Lung microvascular endothelial cell (primary cell): Measurements from ENCODE around the gene SPINT3. TPM values are rescaled to one million over a fixed set of nuclear protein-coding genes. Genes with fewer than 3 reads are reported as not detected.
"Not testable (repeated sequence)": the region's sequence is repeated elsewhere in the genome, so short reads cannot be mapped to it uniquely, and the experiment has no call there.

Source experiments
- DNase-seq, 2 donors: peaks; one replicate each; pipeline versions ENCODE4 v3.0.0 to v3.0.0-alpha.2; 2010; ENCODE audit warnings: low read depth in 2 of 2
- total RNA-seq: library from RNA; depleted of rRNA; stranded (reverse); fragments of >200 nt; gene quantifications from 2 replicates; pipeline ENCODE4 v1.2.1, GENCODE V29; 2014

SPINT3 gene
- total RNA-seq, 1 donor from 2014 or later, result not detected

DNA sequence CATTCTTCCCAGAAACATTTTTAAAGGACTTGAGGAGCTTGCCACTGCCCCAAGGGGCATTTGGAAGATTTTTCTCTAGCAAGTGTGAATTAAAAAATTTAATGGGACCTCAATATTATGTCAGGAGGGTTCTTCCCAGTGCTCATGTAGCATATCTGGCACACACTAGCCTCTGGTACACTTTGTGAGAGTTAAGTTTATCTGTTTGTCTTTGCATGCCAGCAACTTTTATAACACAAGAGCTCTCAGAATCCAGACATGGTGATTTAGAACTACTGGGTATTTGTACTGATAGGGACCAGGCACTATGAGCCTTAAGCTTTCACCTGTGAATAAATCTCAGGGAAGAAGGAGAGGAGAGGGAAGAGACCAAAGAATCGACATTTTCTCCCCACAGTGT lies 12.9 kb downstream of the SPINT3 start:
- no peak for DNase-seq

DNA sequence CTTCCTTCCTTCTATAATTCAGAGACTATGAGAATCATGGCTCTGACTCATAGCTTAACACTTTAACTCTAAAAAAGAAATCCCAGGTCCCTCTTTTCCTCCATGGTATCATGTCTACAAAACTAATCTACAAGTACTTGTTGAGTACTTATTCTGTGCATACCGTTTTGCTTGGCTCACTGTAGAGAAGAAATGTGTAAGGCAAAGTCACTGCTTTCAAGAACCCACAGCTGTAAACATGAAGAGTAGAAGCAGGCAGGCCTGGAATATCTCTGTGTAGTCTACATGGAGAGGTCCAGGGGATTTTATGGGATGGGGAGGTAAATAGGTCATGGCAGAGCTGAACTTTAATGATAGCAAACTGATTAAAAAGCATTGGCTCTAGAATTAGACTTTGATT lies 13.8 kb downstream of the SPINT3 start:
- no peak for DNase-seq

DNA sequence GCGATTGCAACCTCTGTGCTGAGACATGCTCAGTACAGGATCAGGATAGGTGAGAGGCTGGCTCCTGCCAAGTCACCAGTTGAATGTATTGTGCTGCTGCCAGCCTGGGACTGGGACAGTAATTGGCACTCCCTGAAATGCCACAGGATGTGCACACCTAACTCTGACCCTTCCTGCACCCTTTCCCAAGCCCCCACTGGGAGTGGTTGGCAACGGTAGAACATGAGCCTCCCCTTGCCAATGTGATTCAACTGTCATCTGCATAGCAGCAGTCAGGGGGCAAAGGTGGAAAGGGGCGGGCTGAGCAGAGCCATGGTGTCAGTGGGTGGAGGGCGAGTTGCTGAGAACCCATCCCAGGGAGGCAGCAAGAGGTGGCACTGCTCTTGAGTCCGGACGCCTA lies 15.4 kb downstream of the SPINT3 start:
- DNase-seq, result no peak

DNA sequence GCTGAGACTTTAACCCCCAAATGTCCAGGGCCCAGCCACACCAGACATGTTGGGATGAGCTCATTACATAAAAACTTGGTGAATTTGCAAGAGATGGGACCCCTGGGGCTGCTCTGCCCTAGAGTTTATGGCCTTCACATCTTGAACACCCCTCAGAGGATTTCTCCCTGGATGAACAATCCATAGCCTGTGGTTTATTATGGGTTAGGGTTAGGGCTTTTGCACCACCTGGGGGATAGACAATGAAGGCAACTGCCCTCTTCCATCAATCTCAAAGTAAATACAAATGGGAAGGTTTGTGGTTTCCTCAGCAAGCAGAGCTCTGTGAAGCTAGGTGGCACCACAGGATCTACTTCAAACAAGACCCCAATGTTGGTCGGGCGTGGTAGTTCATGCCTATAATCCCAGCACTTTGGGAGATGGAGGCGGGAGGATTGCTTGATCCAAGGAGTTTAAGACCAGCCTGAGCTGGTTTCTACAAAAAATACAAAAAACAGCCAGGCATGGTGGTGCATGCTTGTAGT lies 17.4 kb downstream of the SPINT3 start:
- DNase-seq, result no peak

DNA sequence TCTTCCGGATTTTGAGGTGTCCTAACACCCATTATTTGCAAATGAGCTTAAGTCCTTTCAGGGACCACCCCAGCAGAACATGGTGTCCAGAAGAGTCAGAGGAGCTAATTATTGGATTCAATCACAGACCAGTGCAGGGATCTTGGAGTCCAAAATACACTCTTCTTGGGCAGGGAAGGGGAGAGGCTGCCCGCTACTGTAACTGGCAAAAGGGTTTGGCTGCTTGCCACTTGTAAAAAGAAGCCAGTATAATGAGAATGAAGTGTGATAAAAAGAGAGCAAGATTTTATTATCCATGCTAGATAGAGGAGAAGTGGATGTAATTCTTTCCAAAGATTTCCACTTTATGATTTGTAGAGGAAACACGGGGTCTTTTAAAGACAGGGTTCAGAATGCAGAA lies 19.3 kb downstream of the SPINT3 start:
- DNase-seq, result no peak

DNA sequence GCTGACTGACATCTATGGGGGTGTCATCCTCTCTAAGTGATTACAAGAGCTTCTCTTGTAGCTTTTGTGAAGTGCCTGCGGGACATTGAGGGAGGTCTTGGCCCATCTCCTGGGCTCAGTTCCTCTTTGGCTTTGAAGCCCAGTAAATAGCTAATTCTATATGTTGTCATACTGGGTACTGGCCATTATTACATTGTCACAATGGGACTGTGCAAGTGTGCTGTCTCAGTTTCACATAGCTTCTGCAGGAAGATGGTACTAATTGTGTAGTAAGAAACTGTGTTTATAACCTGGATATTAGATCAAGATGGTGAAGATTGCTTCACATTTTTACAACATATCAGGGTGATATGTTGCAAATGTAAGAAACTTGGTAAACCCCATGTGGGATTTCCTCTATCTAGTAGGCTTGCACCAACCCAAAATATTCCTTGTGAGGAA lies 19.9 kb downstream of the SPINT3 start:
- no peak for DNase-seq

DNA sequence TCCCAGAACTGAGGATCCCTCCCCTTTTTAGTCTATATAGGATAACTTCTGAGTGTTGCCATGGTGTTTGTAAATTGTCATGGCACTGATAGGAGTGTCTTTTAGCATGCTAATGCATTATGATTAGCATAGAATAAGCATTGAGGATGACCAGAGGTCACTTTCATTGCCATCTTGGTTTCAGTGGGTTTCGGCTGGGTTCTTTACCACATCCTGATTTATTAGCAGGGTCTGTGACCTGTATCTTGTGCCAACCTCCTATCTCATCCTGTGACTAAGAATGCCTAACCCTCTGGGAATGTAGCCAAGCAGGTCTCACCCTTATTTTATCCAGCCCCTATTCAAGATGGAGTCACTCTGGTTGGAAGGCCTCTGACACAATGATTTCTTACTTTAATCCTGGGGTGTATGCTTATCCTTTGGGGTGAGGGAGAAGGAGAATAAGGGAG lies 26.3 kb downstream of the SPINT3 start:
- DNase-seq, result peak in 1 of 2 donors; percentile 3

DNA sequence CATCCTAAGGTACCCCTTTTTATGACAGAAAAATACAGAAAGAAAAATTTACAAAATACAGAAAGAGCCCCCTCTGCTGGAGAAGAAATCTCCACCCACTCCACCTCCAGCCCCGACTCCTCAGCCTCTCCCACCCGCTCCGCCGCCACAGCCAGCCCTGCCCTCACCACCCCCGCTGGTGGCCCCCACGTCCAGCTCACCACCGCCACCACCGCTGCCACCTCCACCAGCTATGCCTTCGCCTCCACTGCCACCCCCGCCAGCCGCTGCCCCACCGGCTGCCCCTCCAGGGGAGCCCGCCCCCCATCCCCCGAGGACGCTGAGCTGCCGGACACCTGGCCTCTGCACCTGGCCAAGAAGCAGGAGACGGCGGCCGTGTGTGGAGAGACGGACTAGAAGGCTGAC lies 28.2 kb downstream of the SPINT3 start:
- DNase-seq, result no peak

DNA sequence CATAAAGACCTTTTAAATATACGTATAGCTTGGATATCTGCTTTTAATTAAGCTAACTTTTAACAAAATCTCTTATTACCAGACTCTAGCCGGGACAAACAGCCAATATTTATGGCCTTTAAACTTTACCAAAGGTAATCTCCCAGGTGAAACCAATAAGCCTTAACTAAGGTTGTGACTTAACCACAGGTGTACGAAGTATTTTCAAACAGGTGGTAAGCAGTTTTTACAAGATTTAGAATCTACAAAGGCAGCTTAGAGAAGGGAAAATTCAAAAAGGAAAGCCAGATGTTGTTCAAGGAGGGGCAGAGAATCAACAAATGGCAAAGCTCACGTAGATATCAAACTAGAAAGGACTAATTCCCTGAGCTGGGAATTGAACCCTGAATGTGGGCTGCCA lies 30.0 kb downstream of the SPINT3 start:
- DNase-seq, result no peak

DNA sequence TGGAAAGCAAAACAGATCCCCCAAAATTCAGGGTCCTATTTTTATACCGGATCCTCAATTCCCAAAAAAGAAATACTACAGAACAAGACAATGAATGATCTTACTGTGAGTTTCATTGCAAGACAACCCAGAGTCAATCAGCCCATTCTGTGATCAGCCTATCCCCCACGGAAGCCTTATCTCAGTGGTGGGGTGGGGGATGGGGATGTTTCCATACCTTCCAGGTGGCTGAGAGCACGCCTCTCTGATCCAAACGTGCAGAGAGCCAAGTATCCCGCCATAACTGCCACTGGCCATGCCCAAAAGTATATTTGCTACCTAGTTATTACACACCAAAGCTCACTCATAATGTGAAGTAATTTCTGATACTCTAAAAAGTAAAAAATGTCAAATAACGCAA lies 30.7 kb downstream of the SPINT3 start:
- no peak for DNase-seq

DNA sequence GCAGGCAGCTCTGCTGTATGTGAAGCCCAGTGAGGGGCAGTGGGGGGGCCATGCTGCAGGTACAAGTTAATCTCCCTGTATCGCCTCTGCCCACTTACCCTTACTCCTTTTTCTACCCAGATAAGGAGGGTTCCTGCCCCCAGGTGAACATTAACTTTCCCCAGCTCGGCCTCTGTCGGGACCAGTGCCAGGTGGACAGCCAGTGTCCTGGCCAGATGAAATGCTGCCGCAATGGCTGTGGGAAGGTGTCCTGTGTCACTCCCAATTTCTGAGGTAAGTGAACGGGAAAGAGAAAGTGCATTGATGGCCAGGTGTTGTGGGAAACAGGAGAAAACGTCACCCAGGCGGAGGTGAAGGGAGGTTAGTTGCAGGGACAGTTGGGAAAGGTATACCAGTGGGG lies 35.6 kb downstream of the SPINT3 start:
- no peak for DNase-seq

DNA sequence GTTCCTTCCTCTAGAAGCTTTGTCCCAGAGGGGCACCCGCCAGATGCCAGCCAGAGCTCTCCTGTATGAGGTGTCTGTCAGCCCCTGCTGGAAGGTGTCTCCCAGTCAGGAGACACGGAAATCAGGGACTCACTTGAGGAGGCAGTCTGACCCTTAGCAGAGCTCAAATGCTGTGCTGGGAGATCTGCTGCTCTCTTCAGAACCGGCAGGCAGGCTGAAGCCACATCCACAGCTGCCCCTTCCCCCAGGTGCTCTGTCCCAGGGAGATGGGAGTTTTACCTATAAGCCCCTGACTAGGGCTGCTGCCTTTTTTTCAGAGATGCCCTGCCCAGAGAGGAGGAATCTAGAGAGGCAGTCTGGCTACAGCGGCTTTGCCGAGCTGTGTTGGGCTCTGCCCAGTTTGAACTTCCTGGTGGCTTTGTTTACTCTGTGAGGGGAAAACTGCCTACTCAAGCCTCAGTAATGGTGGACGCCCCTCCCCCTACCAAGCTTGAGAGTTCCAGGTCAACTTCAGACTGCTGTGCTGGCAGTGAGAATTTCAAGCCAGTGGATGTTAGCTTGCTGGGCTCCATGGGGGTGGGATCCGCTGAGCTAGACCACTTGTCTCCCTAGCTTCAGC lies 37.8 kb downstream of the SPINT3 start:
- DNase-seq, result not testable (repeated sequence)

DNA sequence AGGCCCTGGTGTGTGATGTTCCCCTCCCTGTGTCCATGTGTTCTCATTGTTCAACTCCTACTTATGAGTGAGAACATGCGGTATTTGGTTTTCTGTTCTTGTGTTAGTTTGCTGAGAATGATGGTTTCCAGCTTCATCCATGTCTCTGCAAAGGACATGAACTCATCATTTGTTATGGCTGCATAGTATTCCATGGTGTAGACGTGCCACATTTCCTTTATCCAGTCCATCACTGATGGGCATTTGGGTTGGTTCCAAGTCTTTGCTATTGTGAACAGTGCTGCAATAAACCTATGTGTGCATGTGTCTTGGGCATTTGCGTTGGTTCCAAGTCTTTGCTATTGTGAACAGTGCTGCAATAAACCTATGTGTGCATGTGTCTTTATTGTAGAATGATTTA lies 43.1 kb downstream of the SPINT3 start:
- not testable (repeated sequence) for DNase-seq

DNA sequence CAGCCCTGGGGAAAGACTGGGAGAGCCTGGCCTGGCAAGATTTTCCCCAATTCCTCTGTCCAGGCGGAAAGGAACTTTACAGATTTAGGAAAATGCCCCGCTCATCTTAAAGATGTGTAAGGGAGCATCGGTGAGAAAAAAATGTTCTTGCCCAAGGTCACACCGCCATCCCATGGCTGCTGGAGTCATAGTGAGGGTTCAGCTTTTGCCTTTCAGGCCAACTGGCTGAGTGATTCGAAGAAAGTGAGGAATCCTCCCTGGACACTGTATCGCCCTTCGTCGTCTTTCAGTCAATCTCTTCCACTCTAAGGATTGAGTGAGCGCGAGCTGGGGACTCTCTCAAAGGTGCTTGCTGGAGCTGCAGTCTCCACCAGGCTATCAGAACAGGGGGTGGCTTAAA lies 44.5 kb downstream of the SPINT3 start:
- DNase-seq, result no peak

DNA sequence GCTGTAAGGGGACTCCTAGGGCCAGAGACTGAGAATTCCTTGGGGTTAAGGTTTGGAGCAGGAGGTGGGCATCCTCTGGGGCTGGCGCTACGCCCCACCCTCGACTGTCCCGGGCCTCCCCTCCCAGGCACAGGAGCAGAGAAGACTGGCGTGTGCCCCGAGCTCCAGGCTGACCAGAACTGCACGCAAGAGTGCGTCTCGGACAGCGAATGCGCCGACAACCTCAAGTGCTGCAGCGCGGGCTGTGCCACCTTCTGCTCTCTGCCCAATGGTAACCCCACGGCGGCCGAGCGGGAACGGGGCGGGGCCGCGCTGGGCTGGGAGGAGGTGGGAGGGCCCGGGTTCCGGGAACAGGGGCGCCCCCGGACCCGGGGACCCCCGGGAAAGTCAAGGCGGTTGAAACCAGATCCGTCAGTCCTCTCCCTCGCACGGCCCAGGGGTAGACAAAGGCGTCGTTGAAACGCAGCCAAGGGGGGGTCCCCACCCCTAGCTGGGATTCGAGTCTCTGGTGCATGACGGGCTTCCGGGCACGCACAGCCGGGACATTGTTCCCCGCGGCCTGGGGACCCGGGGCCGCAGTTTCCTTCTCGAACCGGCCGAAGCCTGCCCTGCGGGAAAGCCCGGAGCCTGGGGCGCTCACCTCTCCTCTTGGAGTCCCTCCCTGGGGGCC lies 45.0 kb downstream of the SPINT3 start:
- DNase-seq, result peak; percentile 8 to 9

DNA sequence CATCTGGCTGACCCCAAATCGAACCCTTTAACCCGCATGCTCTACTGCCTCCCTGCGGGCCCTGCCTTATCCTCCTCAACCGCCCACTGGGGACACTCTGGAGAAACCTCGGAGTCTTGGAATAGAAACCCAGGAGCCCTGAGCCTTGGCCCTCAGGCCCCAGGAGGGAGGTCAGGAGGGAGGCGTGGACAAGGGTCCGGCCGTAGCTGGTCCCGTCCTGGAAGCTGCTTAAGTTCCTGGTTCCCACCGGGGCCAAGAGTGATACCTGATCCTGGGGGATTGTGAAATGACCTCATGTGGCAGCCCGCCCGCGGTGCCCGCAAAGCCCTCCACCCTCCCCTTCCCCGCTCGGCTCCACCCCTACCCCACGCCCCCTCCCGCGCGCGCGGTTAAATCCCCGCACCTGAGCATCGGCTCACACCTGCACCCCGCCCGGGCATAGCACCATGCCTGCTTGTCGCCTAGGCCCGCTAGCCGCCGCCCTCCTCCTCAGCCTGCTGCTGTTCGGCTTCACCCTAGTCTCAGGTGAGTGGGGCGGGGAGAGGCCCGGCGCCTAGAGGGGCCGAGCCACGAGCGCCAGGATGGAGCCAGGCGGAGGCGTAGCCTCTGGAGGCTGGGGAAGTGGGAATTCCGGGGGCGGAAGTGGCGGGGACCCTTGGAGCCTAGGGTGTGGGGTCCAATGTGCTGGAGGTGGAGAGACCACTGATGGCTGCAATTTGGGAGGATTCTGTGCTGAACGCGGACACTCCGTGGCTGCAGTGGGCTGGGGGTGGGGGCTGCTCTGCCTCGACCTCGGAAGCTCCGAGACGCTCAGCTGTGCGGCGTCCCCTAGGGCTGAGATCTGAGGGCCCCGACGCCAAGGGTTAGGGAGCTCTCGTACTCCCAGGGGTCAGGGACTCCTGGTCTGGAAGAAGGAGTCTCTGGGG lies 45.8 kb downstream of the SPINT3 start, which contains the start of gene WFDC2:
Gene WFDC2, plus strand, starts transcription at position 418 of the 926 bp plus-strand sequence. Its CDS starts 29 bp downstream, at position 447.
- no peak for DNase-seq

DNA sequence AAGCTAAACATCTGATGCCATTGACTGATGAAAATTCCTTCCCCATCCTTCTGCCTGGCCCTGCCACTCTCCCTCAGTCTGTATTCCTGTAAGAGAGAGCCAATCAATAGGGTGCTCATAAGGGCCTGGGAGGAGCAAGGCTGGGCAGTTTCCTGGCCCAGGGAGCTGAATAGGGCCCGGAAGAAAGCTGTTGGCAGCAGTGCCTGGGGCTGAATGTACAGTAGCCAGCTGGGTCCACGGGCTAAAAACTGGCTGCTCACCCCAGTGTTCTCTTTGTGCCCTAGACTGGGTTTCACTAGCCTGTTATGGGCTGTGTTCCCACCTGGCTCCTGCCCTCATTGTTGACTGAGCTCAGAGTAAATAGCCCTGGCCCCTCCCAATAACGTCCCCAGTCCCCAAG lies 47.6 kb downstream of the SPINT3 start:
- DNase-seq, result no peak

DNA sequence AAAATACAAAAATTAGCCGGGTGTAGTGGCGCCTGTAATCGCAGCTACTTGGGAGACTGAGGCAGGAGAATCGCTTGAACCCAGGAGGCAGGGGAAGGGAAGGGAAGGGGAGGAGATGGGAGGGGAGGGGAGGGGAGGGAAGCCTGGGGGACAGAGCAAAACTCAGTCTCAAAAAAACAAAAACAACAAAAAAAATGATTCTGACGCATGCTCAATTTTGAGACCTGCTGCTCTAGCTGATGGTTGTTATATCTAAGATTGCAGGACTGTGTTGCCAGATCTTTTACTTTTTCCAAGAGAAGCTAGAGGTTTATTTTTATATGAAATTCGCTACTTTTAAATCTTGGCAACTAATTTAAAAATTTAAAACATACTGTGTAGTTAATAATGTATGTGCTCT lies 48.2 kb downstream of the SPINT3 start:
- no peak for DNase-seq

DNA sequence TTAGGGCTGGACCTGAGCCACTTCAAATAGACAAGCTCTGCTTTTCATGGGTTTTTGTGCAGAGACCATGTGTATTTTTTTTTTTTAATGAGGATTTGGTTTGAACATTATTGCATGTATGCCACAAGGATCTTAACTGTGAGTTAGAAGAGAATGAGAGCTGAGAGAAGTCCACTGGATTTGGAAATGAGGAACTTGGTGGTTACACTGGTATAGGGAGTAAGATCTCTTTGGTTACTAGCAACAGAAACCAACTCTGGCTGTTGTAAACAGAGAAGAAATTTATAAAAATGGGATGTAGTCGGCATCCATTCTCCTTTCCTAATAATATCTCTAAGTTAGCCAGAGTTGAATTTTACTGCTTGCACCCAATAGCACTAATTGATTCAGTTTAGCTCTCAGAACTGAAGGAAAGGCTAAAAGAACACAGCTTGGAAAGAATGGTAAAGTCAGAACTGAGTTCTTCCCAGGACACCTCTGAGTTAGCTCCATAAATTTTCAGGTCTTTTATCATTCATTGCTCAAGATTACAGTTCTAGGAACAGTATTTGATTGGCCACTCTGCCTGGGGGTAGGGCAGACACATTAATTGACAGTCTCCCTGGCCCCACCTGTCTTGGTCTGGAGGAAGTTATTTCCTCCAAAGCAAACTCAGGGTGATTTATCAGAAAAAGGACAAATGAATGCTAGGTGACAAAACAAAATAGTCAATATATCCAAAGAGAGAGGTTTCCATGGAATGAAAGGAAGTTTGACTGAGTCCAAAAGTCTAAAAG lies 49.7 kb downstream of the SPINT3 start:
- DNase-seq, result no peak

DNA sequence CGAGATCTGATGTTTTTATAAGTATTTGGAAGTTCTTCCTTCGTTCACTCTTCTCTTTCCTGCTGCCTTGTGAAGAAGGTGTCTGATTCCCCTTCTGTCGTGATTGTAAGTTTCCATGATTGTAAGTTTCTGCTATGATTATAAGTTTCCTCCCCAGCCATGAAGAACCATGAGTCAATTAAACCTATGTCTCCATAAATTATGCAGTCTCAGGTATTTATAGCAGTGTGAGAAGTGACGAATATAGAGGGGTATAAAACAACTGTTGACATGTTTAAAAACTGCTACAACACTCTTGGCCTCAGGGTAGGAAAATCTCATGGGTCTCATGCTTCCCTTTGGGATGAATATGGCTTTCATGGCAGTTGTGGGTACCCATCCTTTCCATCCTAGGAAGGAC lies 51.7 kb downstream of the SPINT3 start:
- no peak for DNase-seq
